ENCODE results near the gene ANKRD35.
"Not testable (repeated sequence)": the region's sequence is repeated elsewhere in the genome, so short reads cannot be mapped to it uniquely, and the experiment has no call there.

The ANKRD35 gene

GRCh38 chr1:145824499-145824842 lies 61.2 kb downstream of the ANKRD35 start:
- no peak for TF ChIP-seq CTCF (conservative IDR thresholded peaks at IDR 0.05; ENCODE audit: control insufficient read depth, insufficient read depth, low read depth, low read length)
- H3K4me3 ChIP-seq (ENCODE audit: control insufficient read depth, low read depth, low read length): peak overlapping the region; percentile 99
- no peak for DNase-seq (ENCODE audit: low read depth)

- peak; percentile 88 for DNase-seq (ENCODE audit: low read depth)
- peak within 1 kb of the TSS; percentile 99 for H3K4me3 ChIP-seq (ENCODE audit: control insufficient read depth, low read depth, low read length)
- no peak for TF ChIP-seq CTCF (conservative IDR thresholded peaks at IDR 0.05; ENCODE audit: control insufficient read depth, insufficient read depth, low read depth, low read length)
Measured at GRCh38 chr1:145823565-145824498, 61.8 kb downstream of the ANKRD35 start, which contains the start of the genes POLR3C and RNF115. POLR3C (plus strand) TSS chr1:145824200; CDS start chr1:145825777, 1,577 bp downstream. RNF115 (minus strand) TSS chr1:145824095; CDS start chr1:145823873, 222 bp downstream.

- DNase-seq (ENCODE audit: low read depth): not testable (repeated sequence)
- peak overlapping the region; percentile 29 for H3K4me3 ChIP-seq (ENCODE audit: control insufficient read depth, low read depth, low read length)
Measured at GRCh38 chr1:145822779-145823331, 62.8 kb downstream of the ANKRD35 start.

- not testable (repeated sequence) for H3K4me3 ChIP-seq (ENCODE audit: control insufficient read depth, low read depth, low read length)
- peak; percentile 62 for DNase-seq (ENCODE audit: low read depth)
Measured at GRCh38 chr1:145818095-145818494, 67.6 kb downstream of the ANKRD35 start.

Measured in fibroblast of mammary gland (primary cell).